ENCODE results near the gene TBC1D22A. TPM values are rescaled to one million over a fixed set of nuclear protein-coding genes. Genes with fewer than 3 reads are reported as not detected.

Gene TBC1D22A
- total and polyA plus RNA-seq, 10 of the 15 experiments (the other 5 are each of a cell fraction or from before 2014, with no cell fraction given): 0.63 to 44.7 (median 27.4) TPM

GRCh38 chr22:47060718-47061117 lies 298.3 kb downstream of the TBC1D22A start:
- no TSS peak for BruUV-seq (replicated peaks)
- ATAC-seq (no peak), DNase-seq (ENCODE audit: low read depth, low spot score) (no peak), FAIRE-seq (no peak)
- no peaks in the 10 kb centered on the region for H3K27me3 ChIP-seq (replicated peaks in 1 of 2; ENCODE audit: control insufficient read depth in 2 of 2, insufficient read depth in 2 of 2, low read length in 1 of 2)
- peaks cover 21% of the 10 kb centered on the region for H3K4me1 ChIP-seq (ENCODE audit: control insufficient read depth, insufficient read depth, low read length)
- CTCF ChIA-PET: no interaction called here
- no peak overlapping the region for H2AFZ ChIP-seq (ENCODE audit: control insufficient read depth, low read depth, low read length)
- SMC1A ChIA-PET (ENCODE audit: uncharacterized antibody, unreplicated experiment): no interaction called here
- H3K79me2 ChIP-seq (ENCODE audit: control insufficient read depth, insufficient read depth, low read length): no peaks in the 10 kb centered on the region
- RAD21 ChIA-PET (ENCODE audit: unreplicated experiment): no interaction called here
- no peak overlapping the region for H3K27ac ChIP-seq (ENCODE audit: control insufficient read depth, insufficient read depth)
- H3K9me3 ChIP-seq (replicated peaks; ENCODE audit: control insufficient read depth, insufficient read depth, low read length): no peaks in the 10 kb centered on the region; the same call in 2 of the 3 replicates
- H3K36me3 ChIP-seq (ENCODE audit: control insufficient read depth in 2 of 2, insufficient read depth in 2 of 2, low read length in 1 of 2): peaks cover 9 to 16% of the 10 kb centered on the region in 2 experiments; a peak in 3 of 4 replicates
- in situ Hi-C loops (cut with MboI): no loop called here
- intact Hi-C loops (cut with micrococcal nuclease; ENCODE audit: unreplicated experiment): no loop called here
- H3K4me3 ChIP-seq: no peak overlapping the region
- no peak overlapping the region for H3K4me2 ChIP-seq (ENCODE audit: control insufficient read depth, insufficient read depth)
- no peak for TF ChIP-seq KDM1A (IDR thresholded peaks at IDR 0.05; ENCODE audit: borderline replicate concordance)
- TF ChIP-seq, protein P1, sequence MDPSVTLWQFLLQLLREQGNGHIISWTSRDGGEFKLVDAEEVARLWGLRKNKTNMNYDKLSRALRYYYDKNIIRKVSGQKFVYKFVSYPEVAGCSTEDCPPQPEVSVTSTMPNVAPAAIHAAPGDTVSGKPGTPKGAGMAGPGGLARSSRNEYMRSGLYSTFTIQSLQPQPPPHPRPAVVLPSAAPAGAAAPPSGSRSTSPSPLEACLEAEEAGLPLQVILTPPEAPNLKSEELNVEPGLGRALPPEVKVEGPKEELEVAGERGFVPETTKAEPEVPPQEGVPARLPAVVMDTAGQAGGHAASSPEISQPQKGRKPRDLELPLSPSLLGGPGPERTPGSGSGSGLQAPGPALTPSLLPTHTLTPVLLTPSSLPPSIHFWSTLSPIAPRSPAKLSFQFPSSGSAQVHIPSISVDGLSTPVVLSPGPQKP (IDR thresholded peaks at IDR 0.05; ENCODE audit: low read depth, low read length): no peak
- TF ChIP-seq USF1 (IDR thresholded peaks at IDR 0.05; ENCODE audit: borderline replicate concordance, extremely low read length, insufficient read depth, low read depth, low read length): no peak
- TF ChIP-seq IKZF2 (IDR thresholded peaks at IDR 0.05): no peak
- TF ChIP-seq HSF1 (IDR thresholded peaks at IDR 0.05; ENCODE audit: low read depth, low read length): no peak
- no peak for TF ChIP-seq BHLHE40 (IDR thresholded peaks at IDR 0.05; ENCODE audit: borderline replicate concordance in 1 of 2, low read depth in 2 of 2, low read length in 1 of 2)
- no peak for TF ChIP-seq ZBTB4 (CRISPR knock-in tag; IDR thresholded peaks at IDR 0.05)
- TF ChIP-seq NFYA (IDR thresholded peaks at IDR 0.05; ENCODE audit: borderline replicate concordance, low read depth, low read length): no peak
- TF ChIP-seq GATAD2B (conservative IDR thresholded peaks at IDR 0.05; ENCODE audit: low read depth): no peak
- POLR2A ChIA-PET: no interaction called here
- 91% methylated on average over 15 of the region's 15 CpGs for WGBS (ENCODE audit: insufficient coverage, insufficient replicate concordance, low lambda C conversion rate, missing lambda C conversion rate)
- H3K9ac ChIP-seq (ENCODE audit: control insufficient read depth, insufficient read depth, low read length): no peak overlapping the region
- no peaks in the 10 kb centered on the region for H4K20me1 ChIP-seq (ENCODE audit: control insufficient read depth, insufficient read depth)

All from GM12878 (cell line).